Measurements from ENCODE around the gene IZUMO4.

Gene IZUMO4

DNA sequence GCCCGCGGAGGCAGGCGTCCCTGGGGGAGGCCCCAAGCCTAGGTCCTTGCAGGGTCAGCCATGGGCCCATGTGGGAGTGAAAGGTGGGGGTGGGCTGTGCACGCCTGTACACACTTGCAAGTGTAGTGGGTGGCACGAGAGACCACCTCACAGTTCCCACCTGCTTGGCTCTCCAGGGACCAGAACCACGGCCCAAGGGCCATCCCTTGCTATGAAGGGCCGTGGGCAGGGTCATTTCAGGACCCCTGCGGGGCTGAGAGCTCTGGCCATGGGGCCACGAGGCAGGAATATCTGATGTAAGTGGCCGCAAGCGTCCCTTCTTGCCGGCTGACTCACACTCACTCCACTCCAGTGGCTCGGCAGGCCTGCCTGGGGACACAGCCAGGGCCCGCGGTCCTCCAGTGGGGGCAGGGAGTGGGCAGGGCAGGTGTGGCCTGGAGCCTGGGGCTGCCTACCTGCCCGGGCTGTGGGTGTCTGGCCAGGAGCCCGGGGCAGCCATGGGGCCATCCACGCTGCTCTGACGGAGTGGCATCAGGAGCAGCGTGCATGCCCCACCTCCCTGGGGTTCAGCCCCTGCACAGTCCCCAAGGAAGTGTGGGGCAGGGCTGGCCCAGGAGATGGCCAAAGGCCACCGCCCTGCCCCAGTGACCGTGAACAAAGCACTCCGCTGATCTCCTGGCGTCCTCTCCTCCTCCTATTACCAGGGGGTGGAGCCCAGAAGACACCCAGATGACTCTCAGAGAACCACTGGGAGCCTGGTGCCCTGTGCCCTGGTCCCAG lies 37.1 kb upstream of the IZUMO4 start:
- no peak for DNase-seq

DNA sequence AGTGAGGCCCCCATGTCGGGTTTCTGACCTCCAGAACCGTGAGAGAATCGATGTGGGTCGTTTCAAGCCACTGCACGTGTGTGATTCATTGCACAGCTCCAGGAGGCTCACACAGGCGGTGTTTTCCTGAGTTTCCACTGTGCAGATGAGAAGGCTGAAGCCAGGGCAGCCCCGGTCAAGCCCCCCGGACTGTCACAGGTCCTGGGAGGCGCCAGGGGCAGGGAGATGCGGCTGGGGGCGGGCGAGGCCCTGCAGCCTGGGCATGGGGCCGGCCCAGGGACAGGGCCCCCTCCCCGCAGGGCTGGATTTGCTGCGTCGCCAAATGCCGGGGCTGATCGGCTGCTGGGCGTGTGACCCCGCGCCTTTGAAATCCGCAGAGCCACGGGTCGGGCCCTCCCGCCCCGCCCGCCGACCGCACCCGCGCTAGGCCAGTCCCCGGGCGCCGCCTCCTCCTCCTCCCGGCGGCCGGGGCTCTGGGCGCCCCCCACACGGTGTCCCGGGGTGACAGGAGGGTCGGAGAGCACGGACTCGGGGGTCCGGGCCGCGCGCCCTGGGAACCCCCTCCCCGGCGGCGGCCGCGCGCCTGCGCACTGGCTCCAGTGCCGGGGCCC lies 35.7 kb upstream of the IZUMO4 start:
- DNase-seq = no peak

DNA sequence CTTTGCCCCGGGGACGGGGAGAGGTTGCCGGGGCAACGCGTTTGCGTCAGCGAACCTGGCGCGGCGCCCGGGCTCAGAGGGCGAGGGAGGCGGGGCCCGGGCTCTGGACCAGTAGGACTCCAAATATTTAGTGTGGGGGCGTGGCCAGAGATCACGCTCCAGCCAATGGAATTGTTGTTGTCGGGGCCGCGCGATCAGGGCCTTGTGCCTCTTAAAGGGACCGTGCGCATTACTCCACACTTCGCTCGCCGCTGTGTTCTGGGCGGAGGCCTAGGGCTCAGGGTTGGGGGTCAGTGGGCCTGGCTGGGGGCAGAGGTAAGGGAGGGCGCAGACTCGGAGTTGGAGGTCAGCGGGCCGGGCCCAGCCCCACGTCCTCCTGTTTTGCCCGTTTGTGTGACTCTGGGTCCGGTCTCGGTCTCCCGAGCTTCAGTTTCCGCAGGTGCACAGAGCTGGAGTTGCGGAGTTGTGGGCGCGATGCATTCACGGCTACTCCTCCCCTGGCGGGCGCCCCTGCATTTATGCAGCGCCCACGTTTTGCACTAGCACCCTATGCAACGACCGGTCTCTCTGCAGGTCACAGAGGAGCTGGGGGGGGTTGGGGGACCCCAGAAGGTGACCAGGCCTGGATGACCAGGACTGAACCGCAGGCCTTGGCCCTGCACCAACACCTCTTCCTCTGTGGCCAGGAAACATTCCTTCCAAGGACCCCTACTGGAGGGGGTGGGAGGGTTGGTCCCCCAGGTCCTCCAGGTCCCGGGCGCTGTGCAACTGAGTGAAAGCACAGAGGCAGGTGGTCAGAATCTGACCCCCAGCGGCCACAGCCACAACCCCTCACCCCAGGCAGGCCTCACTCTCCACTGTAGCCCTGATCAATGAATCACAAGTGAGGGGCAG lies 35.0 kb upstream of the IZUMO4 start:
- peak; percentile 98 for DNase-seq

DNA sequence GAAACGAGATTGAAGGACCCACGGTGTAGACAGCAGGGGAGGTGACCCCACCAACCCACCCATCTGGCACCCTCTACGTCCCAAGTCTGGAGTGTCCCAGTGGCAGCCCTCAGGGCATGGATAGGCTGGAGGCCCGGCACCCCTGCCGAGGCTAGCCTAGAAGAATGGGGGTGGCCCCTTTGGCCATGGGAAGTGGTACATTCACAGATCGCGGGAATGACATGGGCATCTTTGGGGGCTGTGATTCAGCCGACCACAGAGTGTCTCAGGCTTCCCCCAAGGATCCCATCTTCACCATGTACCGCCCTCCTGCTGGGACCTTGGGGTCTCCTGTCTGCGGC lies 34.4 kb upstream of the IZUMO4 start:
- no peak for DNase-seq

DNA sequence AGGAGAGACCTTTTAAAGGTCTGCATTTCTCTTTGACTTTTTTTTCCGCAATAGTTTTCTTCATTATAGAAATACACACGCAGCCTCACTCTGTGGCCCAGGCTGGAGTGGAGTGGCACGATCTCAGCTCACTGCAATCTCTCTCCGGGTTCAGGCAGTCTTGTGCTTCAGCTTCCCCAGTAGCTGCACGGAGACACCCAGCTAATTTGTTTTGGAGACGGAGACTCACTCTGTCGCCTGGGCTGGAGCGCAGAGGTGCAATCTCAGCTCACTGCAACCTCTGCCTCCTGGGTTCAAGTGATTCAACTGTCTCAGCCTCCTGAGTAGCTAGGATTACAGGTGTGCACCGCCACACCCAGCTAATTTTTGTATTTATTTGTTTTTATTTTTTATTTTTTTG lies 33.9 kb upstream of the IZUMO4 start:
- DNase-seq = no peak

DNA sequence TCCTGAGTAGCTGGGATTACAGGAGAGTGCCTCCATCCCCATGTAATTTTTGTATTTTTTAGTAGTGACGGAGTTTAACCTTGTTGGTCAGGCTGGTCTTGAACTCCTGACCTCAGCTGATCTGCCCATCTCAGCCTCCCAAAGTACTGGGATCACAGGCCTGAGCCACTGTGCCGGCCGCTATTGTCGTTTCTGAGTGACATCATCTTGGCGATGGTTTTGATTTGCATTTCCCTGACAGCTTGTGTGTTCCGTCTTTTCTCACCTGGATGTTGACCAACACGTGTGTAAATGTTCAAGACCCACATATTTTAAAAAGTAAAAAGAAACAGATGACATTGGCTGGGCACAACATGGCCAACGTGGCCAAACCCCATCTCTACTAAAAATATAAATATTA lies 32.9 kb upstream of the IZUMO4 start:
- DNase-seq = no peak

DNA sequence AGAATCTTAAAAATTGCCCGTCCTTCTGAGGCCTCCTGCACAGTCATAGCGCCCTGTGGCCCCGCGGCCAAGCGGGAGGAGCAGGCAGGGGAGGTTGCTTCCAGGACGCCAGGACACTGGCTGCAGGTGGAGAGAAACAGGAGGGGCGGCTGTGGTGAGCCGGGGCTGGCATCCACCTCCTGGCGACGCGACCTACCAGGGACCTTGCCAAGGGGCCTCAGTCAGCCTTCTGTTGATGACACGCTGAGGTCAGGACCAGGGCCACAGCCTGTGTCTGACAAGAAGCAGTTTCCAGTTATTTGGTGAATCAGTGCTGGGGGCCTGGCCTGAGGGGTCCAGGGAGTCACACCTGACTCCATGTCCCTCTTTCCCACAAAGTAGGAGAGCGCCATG lies 32.3 kb upstream of the IZUMO4 start:
- DNase-seq = no peak

DNA sequence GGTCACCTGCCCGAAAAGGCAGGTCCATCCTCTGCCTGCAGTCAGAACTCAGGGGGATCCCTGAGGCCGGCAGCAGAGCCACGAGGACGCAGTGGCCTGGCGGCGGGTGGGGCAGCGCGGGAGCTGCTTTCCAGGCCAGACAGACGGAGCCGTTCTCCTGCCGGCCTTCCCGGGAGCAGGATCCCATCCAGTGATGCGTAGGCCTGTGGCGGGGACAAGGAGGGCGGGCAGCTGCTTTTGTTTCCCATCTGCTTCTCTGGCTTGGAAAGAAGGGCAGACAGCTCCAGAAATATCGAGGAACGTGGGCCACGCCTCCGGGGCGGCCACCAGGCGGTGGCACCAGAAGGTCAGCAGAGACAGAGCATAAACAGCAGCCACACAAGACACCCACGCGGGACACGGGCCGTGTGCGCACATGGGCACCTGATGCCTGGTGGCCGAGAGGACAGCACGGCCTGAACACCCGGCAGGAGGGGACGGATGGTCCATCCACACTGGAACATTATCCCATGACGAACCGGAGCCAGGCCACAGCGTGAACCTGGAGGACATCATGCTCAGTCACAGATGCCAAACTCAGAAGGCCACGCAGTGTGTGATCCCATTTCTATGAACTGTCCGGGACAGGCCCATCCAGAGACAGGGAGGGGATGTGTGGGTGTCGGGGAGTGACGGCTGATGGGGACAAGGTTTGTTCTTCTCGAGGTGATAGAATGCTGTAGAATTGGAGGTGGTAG lies 31.8 kb upstream of the IZUMO4 start:
- DNase-seq = no peak

DNA sequence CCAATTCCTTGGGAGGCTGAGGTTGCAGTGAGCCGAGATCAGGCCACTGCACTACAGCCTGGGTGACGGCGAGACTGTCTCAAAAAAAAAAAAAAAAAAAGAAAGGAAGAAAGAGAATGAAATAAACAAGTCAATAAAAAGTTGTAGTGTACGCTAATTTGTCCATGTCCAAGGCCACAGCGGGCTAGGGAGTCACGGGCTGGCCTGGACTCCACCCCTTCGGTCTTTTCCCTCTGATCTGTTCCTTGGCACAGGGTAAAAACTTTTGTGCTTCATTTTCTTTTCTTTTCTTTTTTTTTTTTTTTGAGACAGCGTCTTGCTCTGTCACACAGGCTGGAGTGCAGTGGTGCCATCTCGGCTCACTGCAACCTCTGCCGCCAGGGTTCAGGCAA lies 26.3 kb upstream of the IZUMO4 start:
- DNase-seq = no peak

DNA sequence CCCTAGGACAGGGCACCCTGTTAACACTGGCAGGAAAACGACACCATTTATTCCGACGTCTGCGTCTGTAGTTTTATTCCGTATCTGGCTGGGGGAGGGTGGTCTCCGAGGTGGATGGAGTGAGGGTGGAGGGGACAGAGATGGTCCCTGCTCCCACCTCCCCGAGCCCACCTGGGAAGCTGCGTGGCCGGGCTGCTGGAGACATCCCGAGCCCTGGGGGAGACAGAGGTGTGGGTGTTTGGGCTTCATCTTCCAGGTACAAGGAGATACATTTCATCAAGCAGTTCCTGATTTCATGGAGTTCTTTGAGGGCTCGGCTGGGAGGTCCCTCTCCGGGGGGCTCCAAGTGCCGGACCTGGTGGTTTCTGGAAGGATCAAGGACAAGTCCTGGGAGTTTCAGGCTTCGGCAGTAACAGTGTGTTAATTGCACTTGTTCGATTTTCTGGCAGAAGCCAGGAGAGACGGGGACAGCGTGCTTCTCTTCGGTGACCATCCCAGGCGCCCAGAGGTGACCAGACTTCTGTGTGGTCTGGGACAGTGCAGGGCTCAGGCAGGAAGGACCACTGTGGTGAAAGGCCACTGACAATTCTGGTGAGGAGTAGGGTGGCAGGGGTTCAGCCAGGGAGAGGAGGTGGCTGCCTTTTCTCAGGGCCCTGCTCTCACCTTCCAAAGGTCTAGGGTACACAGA lies 25.6 kb upstream of the IZUMO4 start:
- DNase-seq = no peak

DNA sequence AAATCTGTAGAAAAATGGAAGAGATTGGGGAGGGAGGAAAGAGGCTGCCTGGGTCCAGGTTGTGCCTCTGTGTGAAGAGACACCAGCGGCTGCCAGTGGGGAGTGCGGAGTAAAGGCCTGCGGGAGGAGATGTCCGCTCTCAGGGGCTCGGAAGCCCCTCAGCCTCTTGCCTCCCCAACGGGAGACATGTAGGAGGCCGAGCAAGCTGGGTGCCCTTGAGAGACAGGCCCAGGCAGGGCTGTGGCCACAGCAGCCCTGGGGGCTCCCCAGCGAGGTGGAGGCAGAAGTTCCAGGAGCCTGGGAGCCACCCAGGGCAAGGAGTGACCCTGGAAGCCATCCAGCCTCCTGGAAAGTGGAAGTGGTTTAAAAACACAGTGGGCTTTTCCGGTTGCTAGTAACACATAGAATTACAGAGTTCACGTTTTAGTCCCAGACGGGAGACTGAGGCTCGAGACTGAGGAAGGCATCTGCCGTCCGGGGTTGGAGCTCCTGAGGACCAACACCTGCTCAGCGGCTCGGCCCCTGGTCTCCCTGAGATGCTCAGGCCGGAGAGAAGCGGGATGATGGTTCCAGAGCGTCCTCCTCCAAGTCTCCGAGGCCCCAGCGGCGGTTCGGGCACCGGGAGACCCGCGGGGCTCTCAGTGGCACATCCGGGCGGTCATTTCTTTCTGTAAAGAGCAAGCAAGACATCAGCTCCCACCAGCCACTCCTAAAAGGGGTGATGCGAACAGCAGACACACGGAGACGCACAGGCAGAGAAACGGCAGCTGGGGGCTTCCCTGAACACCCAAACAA lies 23.8 kb upstream of the IZUMO4 start:
- DNase-seq = no peak

DNA sequence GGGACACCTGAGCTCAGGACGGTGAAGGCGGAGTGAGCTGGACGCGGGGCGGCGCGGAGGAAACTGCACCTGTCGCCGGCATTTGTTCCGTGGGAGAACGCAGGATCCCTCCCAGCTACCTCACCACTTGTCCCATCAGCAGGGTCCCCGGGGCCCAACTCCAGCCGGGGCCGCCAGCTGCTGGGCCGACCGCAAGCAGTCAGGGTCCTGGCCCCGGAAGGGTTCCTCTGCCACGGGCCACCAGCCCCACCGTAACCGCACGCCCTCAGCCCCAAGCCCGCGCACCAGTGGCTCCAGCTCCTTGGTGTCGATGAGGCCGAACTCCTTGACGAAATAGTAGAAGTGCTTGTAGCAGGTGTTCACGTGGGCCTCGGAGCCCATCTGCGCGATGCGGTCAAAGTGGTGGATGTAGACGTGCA lies 20.2 kb upstream of the IZUMO4 start:
- no peak for DNase-seq

DNA sequence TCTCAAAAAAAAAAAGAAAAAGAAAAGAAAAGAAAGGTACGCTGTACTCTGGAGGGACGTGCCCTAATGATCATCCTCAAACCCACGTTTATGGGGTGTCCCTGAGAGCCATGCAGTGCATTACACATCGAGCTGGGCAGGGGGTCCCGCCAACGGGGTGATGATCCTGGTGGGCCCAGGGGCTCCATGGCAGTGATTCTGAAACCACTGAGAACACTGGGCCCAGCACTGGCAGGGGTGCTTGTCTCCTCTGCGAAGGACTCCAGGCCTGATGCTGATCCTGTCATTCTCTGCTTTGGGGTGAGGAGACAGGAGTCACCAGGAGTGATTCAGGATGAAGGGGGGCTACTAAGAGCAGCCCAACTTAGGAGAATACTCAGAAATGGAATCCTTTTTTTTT lies 19.3 kb upstream of the IZUMO4 start:
- no peak for DNase-seq

DNA sequence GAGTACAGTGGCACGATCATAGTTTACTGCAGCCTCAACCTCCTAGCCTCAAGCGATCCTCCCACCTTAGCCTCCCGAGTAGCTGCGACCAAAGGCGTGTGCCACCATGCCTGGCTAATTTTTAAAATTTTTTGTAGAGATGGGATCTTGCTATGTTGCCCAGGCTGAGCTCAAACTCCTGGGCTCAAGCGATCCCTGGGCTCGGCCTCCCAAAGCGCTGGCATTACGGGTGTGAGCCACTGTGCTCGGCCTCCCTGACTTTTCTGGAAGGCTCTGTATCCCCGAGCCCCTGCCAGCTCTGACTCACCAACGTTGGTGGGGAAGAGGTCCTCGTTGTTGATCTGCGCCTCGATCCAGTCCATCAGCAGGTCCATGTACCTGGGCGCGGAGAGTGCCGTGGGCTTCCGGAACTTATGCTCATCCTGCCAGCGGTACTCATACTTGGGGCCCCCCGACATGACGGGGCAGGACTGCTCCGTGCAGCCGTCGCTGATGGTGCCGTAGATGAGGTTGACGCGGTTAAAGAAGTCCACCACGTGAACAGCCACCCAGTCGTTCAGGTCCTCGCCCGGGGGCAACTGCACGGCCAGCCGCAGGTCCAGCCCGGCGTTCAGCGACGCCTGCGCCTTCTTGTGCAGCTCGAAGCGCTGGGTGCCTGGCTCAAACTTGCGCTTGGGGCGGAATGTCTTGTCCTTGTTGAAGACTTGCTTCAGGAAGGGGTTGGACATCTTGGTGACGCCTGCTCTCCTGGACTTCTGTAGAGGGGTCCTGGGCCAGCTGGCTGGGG lies 18.7 kb upstream of the IZUMO4 start:
- no peak for DNase-seq

DNA sequence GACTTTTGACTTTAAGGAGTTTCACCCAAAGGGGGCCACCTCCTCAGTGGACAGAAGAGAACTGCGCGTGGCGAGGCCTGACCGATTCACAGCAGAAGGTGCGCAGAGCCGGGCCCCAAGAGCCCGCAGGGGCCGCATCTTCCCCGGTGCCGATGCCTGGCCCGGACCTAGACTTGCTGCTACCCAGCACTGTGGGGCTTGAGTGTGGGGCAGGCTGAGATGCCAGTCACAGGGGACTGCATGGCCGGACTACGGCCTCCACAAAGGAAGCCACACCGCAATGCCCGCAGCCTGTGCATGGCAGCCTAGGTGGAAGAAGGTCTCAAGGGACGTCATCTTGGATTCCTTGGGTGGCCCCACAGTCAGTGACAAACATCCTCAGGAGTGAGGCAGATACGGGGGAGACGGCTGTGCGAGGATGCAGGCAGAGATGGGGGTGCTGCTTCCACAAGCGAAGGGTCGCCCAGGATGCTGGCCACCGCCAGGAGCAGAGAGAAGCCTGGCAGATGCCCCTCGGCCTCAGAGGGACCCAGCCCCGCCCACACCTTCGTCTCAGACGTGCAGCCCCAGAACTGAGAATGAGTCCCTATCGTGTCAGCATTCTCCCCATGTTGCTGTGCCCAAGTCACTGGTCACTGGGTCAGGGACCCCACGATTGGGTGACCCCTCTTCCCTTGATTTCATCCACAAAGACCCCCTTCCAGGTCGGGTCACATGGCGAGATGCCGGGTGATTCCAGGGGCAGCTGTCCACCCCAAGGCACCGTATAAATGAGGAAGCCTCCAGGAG lies 17.4 kb upstream of the IZUMO4 start:
- DNase-seq = no peak

DNA sequence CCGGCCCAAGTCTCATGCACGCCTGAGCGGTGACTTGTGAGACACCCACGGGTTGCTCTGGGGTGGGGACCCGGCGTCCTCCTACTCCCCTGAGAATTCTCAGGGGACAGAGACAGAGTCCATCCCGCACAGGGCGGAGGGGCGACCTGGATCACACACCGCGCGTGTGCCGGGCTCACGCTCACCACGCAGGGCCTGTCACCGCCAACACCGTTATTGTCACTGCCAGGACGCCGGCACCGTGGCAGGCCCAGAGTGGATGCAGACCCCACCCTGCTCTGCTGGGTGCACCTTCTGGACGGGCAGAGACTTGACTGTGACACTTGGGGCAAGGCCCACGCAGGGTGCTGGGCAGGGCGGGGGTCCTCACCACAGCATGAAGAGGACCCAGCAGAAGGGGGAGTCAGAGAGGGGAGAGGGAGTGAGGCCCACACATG lies 16.8 kb upstream of the IZUMO4 start:
- DNase-seq = no peak

DNA sequence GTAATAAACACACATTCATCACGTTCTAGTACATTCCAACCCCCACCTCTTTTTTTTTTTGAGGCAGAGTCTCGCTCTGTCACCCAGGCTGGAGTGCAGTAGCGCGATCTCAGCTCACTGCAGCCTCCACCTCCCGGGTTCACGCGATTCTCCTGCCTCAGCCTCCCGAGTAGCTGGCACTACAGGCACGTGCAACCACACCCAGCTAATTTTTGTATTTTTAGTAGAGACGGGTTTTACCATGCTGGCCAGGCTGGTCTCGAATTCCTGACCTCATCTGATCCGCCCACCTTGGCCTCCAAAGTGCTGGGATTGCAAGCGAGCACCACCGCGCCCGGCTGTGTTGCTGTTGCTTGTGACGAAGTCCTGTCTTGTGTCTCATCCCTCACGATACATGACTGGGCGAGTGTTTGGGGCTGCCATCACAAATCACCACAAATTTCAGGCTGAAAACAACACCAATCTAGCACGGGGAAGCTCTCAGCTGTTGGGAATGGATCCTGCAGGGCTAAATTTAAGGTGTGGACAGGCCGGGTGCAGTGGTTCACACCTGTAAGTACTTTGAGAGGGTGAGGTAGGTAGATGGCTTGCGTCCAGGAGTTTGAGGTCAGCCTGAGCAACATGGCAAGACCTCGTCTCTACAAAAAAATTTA lies 16.3 kb upstream of the IZUMO4 start:
- DNase-seq = no peak

DNA sequence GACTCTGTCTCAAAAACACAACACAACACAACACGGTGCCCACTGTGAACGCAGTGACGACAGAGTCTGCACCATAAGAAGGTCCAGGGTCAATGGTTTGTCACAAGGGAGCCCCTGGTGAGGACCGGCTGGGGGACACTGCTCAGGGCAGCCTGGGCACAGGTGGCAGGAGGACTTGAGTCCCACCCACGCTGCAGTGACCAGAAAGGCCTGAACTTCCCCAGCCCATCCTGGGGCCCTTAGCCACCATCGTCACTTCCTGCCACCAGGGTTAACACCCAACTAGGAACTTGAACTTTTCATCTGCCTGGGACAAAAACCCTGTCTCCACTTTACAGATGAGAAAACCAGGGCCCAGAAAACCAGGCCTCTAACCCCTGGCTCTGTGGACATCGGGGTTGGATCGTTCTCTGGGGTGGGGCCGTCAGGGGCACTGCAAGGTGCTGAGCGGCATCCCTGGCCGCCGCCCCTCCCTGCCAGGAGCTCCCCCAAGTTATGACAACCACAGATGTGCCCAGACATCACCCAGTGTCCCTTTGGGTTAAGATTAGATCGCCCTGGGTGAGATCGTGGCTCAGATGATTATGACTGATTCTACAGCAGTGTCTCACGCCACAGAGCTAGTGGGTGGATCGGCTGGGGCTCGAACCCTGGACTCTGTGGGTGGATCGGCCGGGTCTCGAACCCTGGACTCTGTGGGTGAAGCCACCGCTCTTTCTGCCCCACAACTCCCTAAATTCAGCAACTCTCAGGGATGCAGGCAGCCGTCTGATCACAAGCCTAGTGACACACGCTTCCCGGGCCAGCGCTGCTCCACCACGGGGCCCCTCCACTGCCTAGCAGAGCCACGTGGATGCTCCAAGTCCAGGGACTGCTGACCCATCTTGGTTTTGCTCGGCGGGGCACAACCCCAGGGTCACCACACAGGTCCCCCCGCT lies 14.6 kb upstream of the IZUMO4 start:
- DNase-seq = no peak
